Measurements from ENCODE around the gene LYST.

The LYST gene

DNA sequence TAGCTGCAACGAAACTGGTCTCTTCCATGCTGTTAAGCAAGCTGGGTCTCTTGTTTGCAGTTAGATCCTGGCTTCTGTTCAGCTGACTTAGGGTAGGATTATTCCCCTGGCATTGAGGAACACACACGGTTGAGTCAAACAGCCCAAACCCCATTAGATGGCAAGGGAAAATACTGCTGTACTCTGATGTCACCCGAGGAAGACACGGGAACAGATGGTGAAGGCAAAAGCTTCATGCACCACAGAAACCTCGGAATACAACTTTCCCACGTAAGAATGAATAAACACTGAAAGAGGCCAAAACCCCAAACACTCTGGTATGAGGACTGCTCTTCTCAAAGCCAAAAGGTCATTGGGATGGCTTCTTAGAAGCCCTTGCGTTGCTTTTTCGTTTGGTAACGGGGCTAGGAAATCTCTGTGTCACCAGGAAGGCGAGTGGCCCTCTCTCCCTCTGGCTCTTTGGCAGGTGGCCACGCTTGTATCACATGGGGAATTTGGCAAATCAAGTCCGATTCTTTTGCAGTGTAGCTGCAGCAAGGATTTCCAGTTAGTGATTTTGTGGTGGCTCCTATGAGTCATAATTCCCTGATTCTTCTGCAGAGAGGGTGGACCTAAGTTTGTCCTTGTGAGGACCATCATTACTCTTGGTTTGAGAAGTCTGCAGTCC, 16.7 kb upstream of the LYST start:
- DNase-seq: peak; percentile 25

DNA sequence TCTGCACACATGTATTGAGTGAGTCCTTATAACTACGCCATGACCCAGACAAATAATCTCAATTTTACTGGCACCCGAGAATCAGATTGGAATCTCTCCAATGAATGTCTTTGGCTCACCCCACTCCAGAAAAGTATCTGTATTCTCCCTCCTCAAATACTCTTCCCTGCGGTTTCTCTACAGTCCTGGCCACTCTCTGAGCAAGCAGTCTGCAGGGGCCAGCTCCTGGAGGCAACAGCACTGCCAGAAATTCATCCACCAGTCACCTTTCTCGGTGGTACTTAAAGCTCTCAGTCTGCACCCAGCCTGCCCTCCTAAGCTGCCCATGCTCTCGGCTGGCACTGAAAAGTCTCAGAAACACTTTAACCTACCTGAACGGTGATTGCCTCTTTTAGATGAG, 16.1 kb upstream of the LYST start:
- DNase-seq: no peak

DNA sequence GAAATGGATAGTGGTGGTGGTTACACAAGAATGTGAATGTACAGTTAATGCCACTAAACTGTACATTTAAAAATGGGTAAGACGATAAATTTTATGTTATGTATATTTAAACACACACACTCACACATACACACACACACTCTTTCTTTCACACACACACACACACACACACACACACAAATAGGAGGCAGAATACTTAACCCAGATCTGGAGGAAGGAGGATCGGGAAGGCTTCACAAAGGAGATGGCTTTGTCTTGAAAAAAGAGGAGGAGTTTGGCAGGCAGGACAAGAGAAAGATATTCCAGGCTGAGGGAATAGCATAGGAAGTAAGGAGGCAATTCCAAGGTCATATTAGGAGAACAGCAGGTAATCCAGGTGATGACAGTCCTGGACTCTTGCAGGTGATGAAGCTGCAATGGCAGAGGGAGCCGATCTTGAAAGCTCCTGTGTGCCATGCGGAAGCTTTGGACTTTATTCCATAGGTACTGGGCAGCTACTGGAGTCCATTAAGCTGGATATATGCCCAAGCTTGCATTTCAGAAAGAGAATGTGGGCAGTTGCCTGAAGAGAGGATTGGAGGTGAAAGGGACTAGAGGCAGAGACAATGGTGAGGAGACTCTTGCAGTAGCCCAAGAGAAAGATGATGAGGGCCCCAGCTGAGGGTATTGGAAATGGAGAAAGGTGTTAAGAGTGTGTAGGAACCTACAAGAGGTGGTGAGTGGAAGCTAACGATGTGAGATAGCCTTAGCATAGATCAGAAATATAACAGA, 15.4 kb upstream of the LYST start:
- DNase-seq: no peak

DNA sequence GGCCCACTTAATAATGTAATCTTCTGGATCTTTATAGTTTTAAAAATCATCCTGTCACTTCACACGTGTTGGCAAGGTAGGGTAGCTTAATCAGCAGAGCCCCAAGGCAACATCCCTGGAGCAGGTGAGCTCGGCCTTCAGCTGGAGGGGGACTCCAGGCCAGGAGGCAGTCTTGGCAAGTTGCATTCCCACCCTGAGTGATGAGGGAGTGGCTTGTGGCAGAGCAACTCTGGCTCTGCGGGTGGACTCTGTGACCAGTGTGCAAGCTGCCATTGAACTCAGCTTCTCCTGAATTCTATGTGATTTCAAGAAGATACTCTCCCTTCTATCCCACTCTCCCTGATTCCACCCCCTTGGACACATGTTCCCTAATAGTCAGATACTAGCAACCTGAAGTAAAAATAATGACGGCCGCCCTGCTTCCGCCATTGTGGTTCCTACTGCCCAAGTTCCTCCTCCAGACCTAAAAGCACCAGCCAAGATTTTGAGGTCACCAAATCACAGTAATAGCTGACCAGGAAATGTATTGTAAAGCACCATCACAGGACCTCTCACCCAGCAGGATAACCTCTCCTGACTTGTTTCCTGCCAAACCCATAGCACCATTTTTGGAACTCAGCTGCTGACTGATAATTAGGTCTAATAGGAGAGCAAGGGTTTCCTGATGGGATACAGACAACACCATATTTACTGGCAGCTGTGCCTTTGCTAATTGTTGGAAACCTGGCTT, 11.5 kb upstream of the LYST start:
- no peak for DNase-seq

DNA sequence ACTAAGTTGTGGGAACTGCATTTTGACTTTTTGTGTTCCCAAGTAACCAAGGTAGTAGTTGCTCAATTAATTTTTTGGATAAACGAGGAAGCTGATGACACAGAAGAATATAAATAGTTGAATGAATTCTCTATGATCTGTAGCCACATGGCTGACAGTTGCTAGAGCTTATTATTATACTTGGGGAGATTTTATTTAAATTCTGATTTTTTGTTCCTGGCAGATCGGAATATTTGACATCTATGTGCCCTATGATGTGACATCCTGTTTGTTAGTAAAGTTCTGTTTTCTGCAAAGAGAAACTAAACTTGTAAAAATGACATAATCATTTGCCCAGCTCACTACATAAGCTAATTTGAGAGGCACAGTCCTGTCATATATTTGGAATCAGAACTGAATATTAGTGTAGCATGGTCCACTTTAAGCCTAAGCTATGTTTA, 9.7 kb upstream of the LYST start:
- no peak for DNase-seq

GRCh38 chr1:235875036-235875597, 8.4 kb upstream of the LYST start:
- DNase-seq: no peak

GRCh38 chr1:235874261-235874660, 7.6 kb upstream of the LYST start:
- DNase-seq: no peak

GRCh38 chr1:235873571-235873970, 6.9 kb upstream of the LYST start:
- no peak for DNase-seq

DNA sequence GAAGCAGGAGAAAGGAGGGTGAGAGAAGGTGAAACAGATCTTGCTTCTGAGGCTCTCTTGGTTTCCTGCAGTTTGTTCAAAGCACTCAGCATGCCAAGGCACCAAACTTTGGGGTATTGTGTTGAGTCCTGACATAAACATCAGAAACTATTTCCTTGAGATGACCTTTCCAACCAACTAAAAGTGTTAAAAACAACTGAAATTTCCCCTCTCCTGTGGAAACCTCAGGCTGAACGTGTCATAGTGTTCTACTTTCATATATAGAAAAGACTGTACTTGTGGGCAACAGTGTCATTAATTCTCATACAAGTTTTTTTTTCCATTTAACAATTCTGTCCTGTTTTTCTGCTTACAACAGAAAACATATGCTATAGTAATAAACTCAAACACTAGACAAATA, 6.3 kb upstream of the LYST start:
- no peak for DNase-seq

- no peak for DNase-seq
These were observed 5.6 kb upstream of the LYST start for GRCh38 chr1:235872270-235872669.

DNA sequence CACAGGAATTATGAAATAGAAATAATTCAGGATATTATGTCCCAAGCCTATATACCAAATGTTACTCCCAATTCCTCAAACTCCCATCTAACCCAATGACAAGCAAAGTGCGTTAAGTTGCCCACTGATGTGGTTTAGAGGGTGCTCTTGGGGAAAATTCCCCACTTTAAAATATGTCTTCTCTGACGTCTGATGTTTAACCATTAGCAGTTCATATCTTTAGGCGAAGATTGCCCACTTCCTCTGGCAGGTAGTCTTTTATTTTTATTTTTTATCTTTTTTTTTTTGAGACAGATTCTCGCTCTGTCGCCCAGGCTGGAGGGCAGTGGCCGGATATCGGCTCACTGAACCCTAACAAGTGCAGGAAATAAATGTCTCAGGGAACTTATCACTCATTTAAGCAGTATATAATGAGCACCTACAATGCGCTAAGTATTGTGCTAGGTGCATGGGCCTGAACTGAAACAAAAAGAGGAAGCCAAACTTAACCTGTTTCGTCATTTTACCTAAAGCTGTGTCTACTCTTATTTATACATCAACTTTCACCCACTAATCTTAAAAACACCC, 1.3 kb upstream of the LYST start:
- DNase-seq: no peak

- peak; percentile 97 for DNase-seq
These were observed 473 bp upstream of the LYST start for GRCh38 chr1:235866913-235867845.

GRCh38 chr1:235865565-235866204, 1.0 kb downstream of the LYST start:
- DNase-seq: no peak

DNA sequence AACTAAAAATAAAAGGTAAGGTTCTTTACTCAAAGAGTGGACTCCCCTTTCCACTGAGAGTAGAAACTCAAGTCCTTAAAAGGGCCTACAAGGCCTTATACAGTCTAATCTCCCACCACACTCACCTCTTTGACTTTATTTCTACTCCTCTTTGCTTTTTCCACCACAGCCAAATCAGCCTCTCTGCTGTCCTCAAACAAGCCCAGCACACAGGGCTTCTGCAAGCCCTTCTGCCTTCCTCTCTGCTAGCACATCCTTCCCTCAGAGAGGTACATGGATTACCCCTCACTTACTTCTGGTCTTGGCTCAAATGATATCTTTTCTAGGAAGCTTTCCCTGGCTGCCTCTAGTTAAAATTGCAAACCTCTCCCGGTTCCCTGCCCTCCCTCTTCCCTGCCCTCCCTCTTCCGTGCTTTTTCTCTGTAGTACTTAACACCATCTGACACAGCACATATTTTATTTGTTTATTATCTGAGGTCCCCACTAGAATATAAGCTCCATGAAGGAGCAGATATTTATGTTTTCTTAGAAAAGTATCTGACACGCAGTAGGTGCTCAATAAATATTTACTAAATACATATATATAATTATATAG, 1.7 kb downstream of the LYST start:
- DNase-seq: no peak

DNA sequence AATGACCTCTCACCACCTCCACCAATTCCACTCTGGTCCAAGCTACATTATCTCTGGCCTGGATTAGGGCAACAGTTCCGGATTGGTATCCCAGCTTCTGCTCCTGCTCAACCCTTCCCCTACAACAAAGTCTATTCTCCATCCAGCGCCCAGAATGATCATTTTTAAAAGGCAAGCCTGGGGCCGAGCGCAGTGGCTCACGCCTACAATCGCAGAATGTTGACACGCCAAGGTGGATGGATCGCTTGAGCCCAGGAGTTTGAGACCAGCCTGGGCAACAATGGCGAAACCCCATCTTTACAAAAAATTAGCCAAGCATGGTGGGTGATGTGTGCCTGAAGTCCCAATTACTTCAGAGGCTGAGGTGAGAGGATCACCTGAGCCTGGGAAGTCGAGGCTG, 2.2 kb downstream of the LYST start:
- no peak for DNase-seq

DNA sequence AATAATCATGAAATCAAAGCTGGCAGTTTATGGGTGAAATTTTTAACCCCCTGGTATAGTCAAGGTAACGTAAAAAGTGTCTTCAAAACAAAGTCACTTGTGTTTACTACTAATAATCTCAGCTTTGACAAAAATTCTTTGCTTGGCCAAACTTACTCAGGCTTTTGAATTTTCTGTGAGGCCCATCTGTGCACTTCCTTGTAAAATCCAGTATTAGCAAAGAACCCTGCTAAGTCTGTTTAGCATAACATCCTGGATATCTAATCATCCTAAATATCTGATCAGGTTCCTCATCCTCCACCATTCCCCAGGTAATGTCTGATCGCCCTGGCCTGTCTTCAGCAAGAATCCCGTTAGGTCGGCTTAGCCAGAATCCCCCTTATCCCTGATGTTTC, 3.0 kb downstream of the LYST start:
- DNase-seq: no peak

GRCh38 chr1:235861857-235862256, 4.8 kb downstream of the LYST start:
- DNase-seq: no peak

DNA sequence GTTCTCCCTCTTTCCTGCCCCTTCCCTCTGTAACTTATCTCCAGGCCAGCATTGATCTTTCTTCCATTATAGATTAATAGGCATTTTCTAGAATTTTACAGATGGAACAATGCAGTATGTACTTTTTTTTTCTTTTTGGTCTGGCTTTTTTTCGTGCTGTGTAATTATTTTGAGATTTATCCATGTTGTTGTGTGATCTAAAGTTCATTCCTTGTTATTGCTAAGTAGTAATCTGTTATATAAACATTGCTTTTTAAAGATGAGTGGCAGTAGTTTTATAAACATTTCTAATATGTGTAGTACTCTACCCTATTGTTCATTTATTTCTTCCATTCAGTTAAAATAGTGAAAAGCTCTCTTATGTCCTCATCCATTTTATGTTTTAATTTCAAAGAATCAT, 5.9 kb downstream of the LYST start:
- DNase-seq: no peak

- DNase-seq: no peak
These were observed 6.9 kb downstream of the LYST start for GRCh38 chr1:235859789-235860188.

DNA sequence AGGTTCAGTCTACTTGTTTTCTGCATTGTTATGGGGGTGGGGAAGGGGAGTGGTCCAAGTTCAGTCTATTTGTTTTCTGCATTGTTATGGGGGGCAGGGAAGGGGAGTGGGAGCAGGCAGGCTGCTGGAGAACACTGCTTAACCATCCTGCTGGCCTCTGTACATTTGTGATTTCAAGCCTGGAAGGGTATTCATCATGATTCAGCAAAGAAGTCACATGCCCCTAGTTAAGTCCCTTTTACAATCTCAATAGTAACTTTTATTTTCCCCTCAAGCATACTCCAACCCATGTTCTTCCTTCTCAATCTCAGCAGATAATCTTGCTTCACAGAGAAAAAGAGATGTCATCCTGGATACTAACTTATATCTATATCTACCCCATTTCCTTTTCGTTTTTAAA, 7.9 kb downstream of the LYST start:
- DNase-seq: no peak

DNA sequence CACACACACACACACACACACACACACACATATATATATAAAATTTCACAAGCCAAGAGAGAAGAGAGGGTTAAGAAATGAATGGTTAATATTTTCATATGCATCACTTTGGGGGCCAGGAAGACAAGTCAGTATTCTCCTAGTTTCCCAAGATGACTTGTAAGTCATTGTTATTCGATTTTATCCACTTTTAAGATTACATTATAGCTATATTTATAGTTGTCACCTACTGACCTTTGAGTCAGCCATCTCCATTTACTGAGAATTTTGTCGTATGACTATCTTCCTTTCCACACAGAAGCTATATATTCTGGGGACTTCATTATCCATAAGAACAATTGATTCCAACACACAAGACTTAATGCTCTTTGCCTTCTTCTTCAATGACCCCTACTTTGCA, 8.9 kb downstream of the LYST start:
- DNase-seq: no peak

Data from DMS53 (cell line).